OCI-LY1 (cell line): ENCODE data around the gene AMELX.

Source experiments
- CTCF ChIP-seq: fragments of 200-600 bp; sonication (generic), shearing (Covaris generic); IDR thresholded peaks from 2 replicates; pipeline ENCODE4 v1.5.1; 2017; ENCODE audit warnings: mild to moderate bottlenecking, antibody characterized with exemption, low read length, moderate library complexity, mixed read lengths
- EZH2 ChIP-seq: fragments of 200-600 bp; sonication (generic), shearing (Covaris generic); IDR thresholded peaks from 2 replicates; pipeline ENCODE4 v1.8.0; 2017; ENCODE audit warnings: borderline replicate concordance, mixed run types, mild to moderate bottlenecking, antibody characterized with exemption, low read length, moderate library complexity, mixed read lengths

GRCh38 chrX:11349020-11349419 lies 55.8 kb downstream of the AMELX start:
- TF ChIP-seq CTCF: no peak
- TF ChIP-seq EZH2: no peak
